Stimulated activated CD4-positive, alpha-beta T cell treated with anti-CD3 and anti-CD28 coated beads, Interleukin-4, amount 100 ng/mL, for 4 hours (primary cell): ENCODE data around the gene HDDC2.

Experiments used
- DNase-seq, 2 experiments: peaks; one replicate each; pipeline ENCODE4 v3.0.0-alpha.2; 2020

The HDDC2 gene

DNA sequence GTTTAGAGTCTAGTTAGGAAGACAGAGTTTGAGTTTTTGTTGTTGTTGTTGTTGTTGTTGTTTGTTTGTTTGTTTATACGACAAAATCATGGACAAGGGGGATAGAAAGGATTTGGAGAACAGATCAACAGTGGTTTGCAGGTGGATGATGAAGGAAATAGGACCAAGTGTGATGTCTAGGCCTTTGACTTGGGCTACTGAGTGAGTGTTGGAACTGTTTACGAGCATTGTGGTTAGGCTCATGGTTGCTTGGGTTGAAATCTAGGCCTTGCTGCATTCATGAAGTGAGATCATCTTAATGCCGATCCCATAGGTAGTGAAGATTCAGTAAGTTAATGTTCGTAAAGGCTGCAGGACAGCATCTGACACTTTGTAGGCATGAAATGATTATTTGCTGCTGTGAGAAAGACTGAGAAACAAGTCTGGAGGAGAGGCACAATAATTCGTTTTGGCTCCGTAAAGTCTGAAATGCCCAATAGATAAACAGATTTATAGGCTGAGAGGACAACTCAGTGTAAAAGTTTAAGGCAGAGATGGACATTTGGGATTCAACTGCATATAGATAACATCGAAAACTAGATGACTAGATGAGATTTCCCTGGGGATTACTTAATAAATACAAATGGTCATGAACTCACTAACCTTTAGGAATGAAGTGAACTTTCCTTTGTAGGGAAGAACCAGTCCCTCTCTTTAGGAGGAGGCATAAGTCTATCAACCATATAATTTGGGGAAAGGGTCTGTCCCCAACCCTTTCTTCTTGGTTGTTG is 70.0 kb downstream of the HDDC2 start:
- DNase-seq: no peak

DNA sequence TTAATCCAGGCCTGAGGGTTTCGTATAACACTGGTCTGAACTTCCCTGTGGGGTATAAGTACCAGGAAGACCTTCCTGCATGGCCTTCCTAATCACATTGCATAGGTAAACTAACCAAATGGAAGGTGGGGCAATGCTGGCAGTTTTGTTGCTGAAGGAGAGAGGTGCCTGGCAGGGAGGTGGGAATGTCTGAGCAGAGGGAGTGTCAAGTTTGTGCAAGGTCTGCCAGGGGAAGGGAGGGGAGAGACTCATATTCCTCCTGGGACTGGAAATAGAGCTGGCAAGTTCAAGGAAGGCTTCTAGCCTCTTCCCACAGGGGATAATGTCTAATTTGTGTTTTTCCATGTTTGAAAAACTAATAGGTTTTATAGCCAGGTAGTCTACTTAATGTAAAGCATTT is 70.6 kb downstream of the HDDC2 start:
- no peak for DNase-seq

DNA sequence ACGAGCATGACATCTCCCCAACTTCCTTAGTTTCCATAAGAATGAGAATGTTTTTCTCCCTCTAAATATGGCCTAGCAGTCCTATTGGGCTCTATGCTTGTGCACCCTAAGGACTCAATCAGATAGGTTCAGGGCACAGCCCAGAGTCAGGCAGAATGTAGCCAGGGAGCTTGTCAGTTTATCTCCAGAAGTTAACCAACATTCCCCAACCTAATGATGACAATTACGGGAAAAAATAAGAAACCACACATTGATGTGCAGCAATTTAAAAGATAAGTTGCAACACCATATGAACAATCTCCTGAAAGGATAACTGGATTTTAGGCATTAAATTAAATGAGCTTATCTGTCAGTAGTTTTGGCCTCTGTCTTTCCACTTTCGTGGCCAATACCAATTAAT is 71.1 kb downstream of the HDDC2 start:
- no peak for DNase-seq

DNA sequence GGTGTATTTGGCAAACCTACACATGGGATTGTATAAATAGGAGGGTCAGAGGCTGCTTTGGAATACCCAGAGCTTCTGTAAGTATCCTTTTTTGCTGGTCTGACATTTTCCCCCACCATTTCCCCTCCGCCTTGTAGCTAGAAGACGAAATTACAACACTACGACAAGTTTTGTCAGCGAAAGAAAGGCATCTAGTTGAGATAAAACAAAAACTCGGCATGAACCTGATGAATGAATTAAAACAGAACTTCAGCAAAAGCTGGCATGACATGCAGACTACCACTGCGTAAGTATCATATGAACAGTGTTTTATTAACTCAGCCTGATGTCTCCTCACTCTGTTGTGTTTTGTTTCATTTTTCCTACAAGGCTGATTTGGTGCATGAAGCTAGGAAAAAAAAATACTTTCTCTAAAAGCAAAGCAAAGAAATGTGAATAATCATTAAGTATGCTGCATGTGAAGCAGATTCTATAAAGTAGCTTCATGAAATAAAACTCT is 72.7 kb downstream of the HDDC2 start:
- DNase-seq: no peak

DNA sequence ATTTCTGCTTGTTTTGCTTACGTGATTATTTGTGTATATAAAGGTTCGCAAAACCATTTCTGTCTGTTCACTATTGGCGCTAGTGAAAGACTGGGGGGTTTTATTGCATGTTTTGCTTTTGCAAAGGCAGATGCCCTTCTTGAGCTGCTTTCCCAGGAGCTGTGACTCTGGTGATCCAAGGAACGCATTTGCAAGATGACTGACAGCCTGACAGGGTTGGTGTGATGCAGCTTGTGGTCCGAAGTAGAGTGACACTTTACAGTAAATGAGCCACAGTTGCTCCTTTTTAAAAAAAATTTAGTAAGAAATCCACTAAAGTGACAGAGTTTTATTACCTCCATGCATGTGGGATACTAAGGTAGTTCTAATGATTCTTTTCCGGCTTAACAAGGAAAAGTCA is 74.5 kb downstream of the HDDC2 start:
- no peak for DNase-seq
